Mammary epithelial cell (primary cell): Measurements from ENCODE around the gene MYL6B.
"Not testable (repeated sequence)": the region's sequence is repeated elsewhere in the genome, so short reads cannot be mapped to it uniquely, and the experiment has no call there.

Experiments used
- CTCF ChIP-seq, 2 donors: IDR thresholded peaks in 1 of 2; conservative IDR thresholded peaks in 1 of 2; 2 replicates each; pipeline ENCODE4 v1.5.1; 2011 to 2012; ENCODE audit warnings: inconsistent platforms in 2 of 2, low read length in 2 of 2, mild to moderate bottlenecking in 2 of 2, control low read depth in 1 of 2, low read depth in 1 of 2; ENCODE audit not compliant: insufficient read depth in 1 of 2; ENCODE audit errors: extremely low read depth in 1 of 2
- EZH2 ChIP-seq: IDR thresholded peaks from 2 replicates; pipeline ENCODE4 v1.6.1; 2012; ENCODE audit warnings: low read length, inconsistent platforms, borderline replicate concordance

- TF ChIP-seq CTCF (conservative IDR thresholded peaks at IDR 0.05 in 1 of 2, IDR thresholded peaks at IDR 0.05 in 1 of 2; ENCODE audit: extremely low read depth in 1 of 2, insufficient read depth in 1 of 2, low read depth in 1 of 2, low read length in 2 of 2); EZH2: not testable (repeated sequence)
These were observed 44.6 kb downstream of the MYL6B start for GRCh38 chr12:56196818-56197550.
